NOMO-1 treated with DMSO at 0.1 percent for 48 hours (cell line): Measurements from ENCODE around the gene CSRP3.

Experiments used
- DNase-seq: peaks from one replicate; lab custom pipeline; 2025; ENCODE audit not compliant: unreplicated experiment; lab: John Stamatoyannopoulos, UW

The CSRP3 gene

DNA sequence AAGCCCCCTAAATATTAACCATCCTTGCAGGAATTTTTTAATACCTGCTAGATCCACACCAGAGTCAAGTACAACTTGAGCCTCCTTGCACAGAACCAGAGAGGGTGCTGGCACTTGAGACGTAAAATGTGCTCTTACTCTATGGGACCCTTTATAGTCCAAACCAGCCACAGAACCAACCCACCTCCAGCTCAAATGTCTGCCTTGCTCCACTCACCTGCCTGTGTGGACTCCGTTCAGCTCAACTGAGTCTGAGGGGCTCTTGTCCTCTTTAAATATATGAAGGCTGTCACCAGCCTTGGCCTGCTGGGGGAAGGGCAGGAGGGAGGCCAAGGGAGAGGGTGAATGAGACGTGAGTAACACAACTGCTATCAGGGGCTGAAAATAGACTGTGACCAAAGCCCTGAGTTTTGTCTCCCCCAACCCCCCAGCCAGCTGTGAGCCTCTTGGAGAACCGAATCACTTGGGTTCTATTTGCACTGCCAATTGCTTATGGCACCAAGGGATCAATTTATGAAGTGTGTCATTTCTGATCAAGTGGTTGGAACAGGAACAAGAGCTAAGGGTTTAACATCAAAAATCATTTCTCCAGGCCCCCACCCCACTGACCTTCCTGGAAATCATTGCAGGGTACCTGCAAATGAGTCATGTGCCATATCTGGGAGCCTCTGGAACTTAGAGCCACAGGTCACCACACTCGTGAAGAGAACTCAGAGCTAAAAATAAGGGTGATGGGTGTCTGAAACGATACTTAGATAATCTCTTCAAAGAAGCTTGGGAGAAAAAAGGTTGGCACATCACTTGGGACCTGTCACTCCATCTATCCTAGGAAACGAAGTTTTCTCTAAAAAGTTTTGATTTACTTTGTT lies at the start of gene CSRP3:
CSRP3 (minus strand) TSS at position 247 of the 869 bp plus-strand sequence. CDS start 9,535 bp downstream, outside the sequence.
- DNase-seq = no peak

DNA sequence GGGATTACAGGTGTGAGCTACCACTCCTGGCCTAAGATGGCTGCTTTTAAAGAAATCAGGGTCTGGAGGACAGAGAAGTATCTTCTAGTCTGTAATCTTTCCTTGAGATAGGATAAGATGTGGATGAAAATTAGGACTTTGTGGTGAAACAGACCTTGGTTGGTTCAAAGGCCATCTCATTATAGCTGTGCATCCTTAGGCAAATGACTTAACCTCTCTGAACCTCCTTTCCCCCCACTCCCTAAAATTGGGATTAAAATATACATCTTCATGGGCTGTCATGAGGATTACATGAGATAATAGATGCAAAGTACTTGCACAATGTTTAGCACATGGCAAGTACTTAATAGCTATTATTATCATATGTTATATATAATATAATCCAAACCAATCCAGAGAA lies 49.8 kb upstream of the CSRP3 start:
- DNase-seq = no peak

DNA sequence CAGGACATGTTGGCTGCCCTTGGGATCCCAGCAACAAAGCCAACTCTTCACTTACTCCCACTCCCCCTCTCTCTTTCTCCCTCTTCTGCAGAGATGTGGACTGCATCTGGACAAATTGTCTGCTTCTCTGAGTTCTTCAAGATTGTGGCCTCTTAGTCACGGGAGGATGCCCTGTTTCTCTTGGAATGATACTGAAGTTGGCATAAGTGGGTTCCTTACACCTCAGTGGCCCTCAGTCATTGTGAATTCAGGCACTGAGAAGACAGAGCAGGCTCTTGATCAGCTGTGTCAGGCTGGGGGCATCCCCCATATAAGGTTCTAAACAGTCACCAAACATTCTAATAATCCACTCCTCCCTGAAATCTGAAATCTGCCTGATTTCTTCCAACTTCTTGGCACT lies 45.0 kb upstream of the CSRP3 start:
- no peak for DNase-seq

DNA sequence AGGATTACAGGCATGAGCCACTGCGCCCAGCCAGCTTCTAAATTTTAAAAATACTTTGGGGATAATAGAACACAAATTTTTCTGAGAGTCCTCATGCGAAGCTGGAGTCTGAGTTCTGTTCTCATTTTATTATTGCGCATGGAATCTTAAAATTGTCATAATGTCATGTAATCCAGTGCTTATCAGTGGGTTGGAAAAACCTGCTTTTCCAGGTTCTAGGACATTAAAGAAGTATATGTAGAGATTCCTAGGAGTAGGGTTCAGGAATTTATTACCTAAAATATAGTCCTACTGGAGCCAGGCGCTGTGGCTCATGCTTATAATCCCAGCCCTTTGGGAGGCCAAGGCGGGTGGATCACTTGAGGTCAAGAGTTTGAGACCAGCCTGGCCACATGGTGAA lies 43.6 kb upstream of the CSRP3 start:
- no peak for DNase-seq

DNA sequence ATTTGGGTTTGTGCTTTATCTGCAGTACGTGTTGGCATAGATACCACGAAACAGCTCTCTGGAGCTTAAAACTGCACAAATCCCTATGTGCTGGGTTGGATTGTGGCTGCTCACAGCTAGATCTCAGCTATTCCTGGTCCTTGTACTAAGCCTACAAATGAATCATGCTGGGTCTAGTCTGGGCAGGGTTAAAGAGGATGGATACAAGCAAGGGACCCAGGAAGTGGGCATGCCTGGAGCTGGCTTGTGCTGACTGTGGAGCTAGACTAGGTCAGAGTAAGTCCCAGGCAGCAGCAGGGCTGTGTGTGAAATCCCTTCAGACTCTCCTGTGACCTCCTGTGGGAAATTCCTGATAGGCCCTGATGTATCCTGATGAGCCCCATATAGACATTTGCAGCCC lies 42.8 kb upstream of the CSRP3 start:
- DNase-seq = no peak

DNA sequence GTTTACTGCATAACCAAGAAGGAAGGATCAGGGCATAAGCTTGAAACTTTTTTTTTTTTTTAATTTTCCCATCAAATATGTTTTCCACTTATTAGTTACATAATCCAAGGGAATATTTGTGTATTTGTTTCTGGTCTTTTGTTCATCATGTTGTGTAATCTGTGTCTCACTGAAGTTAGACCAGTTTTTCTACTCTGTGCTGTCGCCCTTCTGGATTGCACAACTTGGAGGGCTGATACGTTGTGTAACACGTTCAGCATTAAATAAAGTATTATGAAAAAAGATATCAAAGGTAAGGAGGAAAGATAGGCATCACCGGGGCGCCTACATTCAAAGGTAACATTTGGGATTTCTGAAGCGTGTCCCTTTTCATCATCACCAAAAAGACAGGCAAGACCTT lies 42.3 kb upstream of the CSRP3 start:
- peak; percentile 62 for DNase-seq

DNA sequence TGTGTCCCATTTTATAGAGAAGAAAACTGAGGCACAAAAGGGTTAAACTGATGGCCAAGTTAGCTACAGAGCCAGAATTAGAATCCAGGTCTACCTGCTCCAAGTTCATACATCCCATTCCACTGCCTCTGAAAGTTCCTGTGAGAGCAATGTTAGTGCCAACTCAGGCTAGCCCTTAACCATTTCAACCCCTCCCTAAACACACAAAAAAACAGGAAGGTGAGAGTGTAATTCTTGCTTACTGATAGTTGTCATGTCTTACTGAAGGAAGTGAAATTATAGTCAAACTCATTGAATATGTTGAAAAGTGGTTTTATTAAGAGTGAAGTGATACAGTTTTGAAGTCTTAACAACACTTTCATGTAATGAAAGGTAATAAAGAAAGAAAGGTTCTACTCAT lies 41.8 kb upstream of the CSRP3 start:
- peak; percentile 74 for DNase-seq

DNA sequence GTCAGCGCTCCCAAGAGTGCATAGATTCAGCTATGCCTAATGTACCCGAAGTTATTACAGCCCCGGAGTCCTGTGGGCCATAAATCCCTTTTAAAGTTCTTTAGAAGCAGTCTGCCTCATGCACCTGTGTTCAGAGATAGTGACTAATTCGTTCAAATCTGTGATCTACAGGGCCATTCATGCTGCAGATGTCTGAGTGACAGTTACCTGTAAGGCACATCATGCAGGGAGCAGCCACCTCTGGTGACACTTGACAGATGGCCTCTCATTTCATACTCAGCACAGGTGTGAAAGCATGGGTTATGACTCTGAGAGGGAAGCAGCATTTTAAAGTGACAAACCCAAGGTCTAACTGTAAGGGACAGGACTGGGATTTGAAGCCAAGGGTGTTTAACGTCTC lies 41.4 kb upstream of the CSRP3 start:
- no peak for DNase-seq

DNA sequence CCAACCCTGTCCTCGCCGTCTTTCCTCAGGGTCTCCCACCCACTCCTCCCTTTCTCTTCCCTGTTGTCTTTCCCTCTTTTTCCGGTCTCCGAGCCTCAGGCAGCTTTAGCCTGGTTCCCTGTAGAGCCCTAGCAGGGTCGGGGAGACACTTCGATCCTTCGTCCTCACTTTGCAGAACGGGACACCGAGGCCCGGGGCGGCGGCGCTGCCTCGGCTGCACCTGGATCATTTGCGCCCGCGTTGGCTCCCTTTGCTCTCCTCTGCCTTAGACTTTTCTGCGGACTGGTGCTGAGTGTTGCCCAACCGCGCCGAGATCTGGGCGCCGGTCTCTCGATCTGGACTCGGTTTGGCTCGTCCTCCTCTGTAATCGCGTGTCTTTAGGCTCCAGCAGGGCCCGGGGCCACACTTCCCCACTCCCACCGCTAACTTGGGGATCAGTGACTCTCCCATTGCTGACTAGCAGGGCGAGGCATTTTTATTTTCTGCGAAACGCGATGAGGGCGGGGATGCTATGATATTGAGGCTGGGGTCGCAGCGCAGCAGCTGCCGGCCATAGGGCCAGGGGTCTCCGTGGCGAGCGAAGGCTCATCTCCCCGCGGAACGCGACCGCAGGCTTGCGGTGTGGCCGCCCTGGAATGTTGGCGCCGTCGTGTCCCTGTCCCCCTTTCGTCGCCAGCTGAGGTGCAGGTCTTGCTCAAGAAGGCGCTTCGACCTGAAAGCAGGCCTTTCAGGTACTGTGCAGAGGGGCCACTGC lies 40.6 kb upstream of the CSRP3 start:
- peak; percentile 12 for DNase-seq

DNA sequence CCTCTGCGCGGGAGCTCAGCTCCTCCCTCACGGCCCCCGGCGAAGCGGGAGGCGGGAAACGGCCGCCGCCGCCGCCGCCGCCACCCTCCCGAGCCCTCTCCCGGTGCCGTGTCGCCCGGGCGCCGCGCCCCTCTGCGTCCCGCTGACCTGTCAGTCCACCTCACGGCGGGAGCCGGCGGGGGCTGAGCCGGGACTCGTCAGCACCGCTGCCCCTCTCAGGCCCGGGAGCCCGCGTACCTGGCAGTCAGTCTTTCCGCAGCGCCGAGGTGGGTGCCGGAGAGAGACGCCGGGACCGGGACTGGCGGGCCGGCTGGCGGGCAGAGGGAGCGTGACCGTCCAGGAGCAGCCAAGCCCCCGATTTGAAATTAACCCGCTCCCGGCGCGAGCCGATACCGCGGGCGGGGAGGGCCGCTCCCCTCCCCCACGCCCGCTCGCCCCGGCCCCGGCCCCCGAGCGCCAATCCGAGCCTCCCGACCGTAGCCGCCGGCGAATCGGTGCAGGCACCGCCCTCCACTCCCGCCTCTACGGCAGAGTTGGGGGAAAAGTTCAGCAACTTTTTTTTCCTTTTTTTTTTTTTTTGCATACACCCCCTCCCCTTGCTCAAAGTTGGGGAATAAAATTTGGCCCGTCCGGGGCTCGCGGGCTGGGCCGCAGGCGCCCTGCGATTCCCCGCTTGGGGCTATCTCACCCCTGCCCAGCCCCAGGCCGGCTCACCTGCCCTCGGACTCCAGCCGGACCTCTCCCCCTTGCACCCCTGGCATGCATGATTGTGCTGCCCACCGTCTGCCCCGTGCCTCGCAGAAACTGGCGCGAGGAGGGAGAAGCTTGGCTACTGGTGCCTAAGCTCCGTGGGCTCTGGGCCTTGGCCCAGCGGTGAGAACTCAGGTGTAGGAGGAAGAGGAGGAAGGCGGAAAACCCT lies 39.7 kb upstream of the CSRP3 start:
- peak; percentile 33 for DNase-seq

DNA sequence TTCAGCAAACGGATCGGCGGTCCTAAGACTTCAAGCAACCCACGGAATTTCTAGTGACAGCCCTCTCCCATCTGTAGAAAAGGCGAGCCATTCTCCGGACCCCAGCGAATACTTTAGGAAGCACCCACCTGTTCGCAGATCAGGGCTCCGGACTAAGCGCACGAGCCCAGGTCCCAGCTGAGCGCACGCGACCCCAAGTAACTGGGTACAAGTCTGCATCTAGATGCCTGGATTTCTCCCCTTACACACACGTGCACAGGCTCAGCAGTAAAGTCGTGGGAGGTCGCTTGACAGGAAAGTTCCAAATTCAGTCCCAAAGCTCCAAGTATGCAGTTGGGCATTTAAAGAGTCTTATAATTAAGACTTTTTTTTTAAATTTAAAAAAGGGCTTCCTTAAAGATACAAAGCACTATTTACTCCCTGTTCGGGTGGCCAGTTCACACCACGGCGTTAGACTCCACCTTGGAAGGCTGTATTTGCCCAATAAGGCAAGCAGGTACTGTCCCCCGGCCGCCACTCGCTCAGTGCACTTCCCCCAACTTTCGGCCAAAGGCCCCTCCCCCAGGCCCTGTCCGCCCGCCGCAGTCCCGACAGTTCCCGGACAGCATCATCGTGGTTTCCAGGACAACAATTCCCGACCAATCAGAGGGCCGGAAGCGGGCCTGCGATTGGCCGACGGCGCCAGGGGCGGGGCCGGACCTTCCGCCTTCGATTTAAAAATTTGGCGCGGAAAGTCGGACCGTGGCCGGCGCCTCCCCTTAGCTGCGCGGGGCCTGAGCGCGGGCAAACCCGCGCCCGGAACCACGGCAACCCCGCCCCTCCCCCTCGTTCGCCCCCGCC lies 38.9 kb upstream of the CSRP3 start, which contains the start of gene E2F8:
E2F8 (minus strand) TSS at position 526 of the 840 bp plus-strand sequence. CDS start 824 bp downstream, outside the sequence.
- peak; percentile 92 for DNase-seq

DNA sequence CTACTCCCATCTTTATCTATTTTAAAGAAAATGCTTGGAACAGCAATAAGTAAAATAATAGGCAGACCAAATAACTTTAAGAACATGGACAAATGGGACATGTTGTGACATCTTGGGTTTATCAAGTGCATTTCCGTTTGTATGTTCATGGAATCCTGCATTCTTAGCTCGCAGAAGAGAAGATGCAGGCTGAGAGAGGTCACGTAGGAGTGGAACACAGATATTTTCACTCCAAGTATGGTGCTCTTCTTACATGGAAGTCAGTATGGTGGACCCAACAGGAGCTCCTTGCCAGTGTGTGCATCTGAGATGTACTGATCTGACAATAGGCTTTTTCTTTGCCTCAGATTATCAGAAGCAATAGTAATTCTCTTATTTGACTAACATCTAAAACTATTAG lies 37.3 kb upstream of the CSRP3 start:
- no peak for DNase-seq

DNA sequence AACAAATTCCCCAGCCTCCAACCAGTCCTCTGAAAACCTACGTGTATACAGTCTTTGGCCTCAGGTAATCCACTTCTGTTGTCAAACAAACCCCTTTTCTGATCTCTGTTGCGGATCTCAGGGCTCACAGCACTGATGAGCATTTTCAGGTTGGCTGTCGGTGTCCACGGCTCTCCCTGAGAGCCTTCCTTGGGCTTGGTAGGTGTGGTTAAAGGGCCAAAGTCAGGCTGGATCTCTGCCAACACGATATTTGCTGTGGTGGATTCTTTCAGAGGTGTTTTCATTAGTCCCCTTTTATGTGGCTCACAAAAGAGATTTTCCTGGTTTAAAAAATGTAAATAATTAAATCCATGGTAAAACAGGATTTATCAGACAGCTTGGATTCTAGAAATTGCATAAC lies 36.0 kb upstream of the CSRP3 start:
- no peak for DNase-seq

DNA sequence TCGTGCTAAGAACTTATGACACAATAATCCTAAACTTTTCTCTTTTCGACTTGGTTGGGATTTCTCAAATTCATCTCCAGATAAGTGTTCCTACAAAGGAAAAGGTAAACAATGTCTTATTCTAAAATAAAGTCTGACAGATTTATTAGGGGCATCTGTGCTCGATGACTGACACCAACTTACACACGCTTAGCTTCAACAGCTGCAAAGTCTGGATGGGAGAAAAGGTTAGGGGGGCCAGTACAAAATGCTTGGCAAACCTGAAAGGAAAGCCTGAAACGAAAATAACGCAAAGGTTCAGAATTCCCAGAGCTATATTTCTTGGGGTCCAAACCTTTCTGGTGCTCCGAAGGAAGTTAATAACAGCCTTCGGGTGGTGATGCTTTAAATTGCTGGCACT lies 35.6 kb upstream of the CSRP3 start:
- DNase-seq = no peak

DNA sequence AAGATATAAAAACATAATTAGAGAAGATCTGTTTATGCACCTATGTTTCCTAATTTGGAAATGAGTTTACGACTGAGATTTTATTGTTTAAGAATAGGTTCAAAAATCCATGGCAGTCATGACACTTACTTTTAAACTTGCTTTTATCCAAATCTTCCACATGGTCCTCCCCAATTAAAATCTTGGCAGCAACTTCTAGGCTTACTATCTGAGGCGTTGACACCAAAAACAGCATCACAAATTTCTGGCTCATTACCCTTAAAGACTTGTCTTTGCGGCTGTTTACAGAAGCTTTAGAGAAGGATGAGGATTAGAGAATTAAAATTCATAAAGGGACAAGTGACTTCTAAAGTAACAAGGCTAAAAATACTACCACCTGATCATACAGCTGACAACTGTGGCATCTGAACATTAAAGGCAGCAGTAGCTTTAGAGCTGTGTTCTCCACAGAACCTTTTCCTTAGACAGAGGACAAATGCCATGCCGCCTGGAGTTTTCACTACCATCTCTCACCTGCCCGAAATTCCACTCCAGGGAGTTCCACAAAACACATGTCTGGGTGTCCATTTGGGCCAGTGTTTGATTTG lies 32.5 kb upstream of the CSRP3 start:
- no peak for DNase-seq

DNA sequence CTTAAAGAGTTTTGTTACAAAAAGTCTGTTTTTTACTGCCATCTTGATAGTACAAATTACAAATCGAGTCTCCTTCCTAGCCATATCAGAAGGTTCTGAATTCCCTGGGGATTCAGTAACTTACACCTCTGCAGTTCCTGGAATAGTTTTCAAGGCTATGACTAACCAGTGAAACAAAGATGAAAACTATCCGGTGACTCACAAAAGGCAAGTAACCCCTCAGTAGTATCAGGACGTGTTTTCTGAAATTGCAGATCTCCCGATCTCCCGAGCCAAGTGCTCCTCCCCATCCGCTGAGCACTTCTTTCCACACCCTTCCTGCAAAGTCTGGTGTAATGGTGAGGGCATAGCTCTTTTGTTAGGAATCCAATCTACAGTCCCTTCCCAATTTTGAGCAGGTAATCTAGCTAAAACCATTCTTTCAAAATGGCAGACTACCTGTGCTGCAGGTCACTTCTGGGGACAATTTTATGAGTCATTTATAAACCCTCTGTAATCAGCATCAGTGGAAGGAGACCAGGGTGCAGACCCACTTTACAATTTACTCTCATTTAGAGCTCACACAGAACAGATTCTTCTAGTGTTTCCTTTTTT lies 31.2 kb upstream of the CSRP3 start:
- DNase-seq = no peak

DNA sequence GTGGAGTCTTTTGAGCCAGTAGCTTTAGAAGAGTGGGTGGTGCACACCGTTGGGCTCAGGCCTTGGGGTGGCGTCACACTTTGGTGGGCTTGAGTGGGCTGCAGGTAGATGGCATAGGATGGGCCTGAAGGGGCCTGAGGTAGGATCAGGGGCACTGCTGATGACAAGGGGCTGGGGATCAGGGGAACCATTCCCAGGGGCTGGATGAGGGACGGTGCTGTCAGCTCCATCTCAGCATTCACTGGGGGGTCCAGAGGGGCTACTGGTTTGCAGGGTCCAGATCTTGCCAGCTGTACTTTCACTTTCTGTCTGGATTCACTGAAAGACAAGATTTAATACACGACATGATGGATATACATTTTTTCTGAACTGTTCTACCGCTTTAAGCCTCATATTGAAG lies 27.9 kb upstream of the CSRP3 start:
- DNase-seq = no peak

DNA sequence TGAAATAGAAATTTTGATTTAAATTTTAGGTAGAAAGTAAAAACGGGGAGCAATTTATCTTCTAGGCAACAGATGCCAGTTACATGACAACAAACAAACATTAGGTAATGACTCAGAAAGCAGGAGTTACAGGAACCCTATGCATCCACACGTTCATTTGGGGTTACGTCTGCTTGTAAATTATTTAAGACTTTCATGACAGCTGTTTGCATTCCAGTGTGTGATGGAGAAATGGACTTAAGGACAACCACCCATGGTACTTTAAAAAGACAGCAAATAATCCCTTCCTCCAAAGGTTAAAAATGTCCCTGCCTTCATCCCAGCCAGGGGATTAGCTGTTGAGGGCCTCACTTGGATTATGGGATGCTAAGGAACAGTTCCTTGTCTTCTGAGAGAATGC lies 27.2 kb upstream of the CSRP3 start:
- DNase-seq = no peak

DNA sequence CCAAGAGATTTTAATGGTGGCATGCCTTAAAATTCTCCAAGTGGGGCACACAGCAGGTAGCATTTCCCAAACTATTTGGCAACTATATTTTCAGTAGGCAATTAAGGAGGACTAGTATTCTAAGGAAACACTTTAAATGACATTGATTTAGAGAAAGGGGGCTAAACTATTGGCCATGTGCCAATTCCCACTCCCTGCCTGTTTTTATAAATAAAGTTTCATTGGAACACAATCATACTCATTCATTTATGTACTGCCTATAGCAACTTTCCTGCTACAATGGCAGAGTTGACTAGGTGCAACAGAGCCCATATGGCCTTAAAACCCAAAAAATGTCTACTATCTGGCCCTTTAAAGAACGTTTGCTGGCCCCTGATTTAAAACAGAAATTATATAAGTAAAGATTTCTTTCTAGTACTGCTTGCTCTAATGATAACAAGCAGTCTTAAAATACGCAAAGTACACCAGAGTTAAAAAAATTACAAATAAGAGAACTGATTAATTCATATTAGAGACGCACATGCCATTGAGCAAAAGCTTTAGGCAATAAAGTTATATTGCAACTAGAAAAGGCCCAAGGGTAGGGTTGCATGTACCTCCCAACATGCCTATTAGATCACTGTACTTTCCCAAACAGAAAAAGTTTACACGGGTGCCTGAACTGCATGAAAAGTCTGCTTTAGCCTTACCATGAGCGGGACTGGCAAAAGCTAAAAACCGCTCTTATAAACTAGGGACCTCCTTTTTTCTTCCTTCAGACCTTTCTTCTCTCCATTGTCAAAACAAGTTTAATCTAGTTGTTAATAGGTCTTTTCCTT lies 24.8 kb upstream of the CSRP3 start:
- no peak for DNase-seq
